ENCODE results near the gene IFITM1.
"Not testable (repeated sequence)": the region's sequence is repeated elsewhere in the genome, so short reads cannot be mapped to it uniquely, and the experiment has no call there.

Gene IFITM1

DNA sequence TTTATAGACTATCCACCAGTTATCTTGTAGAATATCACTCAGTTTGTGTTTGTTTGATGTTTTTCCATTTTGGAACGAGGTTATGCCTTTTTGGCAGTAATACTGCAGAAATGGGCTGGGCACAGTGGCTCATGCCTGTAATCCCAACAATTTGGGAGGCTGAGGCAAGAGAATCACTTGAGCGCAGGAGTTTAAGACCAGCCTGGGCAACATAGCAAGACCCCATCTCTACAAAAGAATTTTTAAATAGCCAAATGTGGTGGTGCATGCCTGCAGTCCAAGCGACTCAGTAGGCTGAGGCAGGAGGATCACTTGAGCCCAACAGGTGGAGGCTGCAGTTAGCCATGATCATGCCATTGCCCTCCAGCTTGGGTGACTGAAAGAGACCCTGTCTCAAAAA is 32.7 kb downstream of the IFITM1 start:
- no peak for DNase-seq (ENCODE audit: low spot score)

DNA sequence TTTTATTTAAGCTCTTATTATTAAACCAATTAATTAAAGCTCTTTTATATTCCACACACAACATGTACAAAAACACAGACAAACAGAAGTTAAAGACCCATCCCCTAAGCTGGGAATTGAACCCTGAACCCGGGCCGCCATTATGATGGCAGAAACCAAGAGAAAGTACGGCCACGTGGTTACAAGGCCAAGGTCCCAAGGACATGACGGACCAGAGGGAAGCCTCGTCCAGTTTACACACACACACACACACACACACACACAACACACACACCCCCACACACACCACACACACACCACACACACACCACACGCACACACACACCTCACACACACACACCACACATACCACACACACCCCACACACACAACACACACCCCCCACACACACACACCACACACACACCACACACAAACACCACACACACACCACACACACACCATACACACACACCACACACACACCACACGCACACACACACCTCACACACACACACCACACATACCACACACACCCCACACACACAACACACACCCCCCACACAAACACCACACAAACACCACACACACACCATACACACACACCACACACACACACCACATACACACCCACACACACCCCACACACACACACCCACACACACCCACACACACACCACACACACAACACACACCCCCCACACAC is 35.6 kb downstream of the IFITM1 start:
- DNase-seq (ENCODE audit: low spot score), result not testable (repeated sequence)

DNA sequence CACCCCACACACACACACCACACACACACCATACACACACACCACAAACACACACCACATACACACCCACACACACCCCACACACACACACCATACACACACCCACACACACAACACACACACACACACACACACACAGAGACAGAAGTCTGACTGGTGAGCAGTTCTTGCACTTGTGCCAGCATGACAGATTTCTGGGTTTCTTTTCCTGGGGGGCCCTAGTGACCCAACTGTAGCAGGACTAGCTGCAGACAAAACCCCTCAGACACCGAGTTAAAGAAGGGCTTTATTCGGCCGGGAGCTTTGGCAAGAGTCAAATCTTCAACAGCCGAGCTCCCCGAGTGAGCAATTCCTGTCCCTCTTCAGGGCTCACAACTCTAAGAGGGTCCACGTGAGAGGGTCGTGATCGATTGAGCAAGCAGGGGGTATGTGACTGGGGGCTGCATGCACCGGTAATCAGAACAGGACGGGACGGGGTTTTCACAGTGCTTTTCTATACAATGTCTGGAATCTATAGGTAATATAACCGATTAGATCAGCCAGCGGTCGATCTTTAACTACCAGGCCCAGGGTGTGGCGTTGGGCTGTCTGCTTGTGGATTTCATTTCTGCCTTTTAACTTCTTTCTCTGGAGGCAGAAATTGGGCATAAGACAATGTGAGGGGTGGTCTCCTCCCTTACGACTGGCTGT is 36.3 kb downstream of the IFITM1 start:
- DNase-seq (ENCODE audit: low spot score), result not testable (repeated sequence)

DNA sequence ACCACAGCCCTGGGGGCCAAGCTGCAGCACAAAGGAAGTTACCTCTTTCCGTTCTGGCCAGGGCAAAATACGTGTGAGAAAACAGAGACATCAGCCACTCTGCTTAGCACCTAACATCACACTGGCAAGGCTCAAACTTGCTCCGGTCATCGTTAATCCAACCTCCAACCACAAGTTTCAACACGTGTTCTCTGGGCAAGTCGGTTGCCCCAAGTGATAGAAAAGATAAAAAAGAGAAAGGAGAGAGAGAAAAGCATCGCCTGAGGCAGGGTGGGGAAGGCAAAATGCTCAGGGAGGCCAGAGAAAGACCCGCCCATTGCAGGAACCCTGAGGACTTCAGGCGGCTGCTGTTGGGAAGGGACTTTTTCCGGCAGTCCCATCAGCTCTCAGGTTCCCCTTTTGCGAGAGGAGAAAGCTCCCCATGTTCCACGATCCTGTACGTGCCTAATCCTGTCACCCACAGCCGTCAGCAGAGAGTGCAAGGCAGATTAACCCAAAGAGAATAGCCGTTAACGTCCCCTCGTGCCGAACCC is 36.9 kb downstream of the IFITM1 start:
- DNase-seq (ENCODE audit: low spot score), result no peak

DNA sequence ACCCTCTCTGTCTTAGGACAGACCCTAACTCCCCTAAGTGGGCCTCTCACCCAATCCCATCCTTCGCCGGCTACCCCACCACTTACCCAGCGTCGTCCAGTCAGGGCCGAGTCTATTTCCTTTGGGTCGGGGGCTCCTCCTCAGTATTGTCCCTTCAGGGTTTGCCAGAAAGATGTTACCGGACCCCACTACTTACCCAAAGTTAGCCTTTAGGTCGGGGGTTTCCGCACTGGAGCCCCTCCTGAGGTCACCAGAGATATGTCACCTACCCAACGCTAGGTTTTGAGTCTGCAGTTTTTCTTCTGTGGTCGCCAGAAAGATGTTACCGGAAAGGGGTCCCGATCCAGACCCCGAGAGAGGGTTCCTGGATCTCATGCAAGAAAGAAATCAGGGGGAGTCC is 37.6 kb downstream of the IFITM1 start:
- no peak for DNase-seq (ENCODE audit: low spot score)

DNA sequence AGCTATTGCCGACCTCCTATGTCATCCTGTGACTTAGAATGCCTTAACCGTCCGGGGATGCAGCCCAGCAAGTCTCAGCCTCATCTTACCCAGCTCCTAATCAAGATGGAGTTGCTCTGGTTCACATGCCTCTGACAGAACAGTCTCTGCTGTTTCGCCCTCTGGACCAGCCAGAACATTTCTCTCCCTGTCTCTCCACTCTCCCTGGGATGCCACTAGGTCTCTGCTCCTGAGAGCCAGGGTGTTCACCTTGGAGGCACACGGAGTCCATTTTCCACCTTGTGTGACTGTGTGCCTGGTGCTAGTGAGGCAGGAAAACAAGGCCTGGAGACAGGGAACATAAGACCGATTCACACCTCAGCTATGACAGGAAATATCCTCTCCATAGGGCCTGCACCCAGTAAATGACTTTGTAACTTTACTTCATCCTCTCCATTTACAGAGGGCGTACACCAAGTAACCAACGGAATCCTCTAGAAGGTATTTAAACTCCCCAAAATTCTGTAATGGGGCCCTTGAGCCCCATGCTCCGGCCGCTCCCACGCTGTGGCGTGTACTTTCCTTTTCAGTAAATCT is 38.7 kb downstream of the IFITM1 start:
- DNase-seq (ENCODE audit: low spot score), result no peak

DNA sequence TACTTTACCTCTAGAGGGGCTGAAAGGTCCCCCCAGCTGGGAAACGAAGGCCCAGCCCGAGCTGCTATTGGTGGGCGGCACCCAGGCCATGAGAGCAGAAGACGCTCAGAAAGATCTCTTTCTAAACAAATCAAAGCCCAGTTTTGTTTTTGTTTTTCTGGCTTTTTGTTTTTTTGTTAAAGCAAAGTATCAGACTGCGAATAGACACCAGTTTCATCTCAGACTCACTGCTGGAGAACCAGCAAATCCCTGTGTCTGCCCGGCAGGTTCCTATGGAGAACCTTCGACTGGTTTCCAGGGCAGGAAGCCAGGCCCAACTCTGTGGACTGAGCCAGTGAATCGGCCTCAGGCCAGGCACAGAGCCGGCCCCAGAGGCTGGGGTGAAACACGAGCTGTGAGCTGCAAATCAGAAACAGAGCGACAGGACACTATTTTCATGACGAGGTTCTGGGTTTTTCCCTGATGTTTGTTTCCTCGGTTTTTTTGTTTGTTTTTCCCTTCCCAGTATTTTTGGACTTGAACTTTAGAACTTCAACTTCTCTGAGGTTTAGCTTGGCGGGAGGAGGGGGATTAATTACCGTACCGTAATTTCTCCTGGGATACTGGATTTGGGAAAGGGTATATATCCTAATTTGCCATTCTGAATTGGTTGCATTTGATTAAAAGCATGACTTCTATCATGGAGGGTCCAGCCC is 39.5 kb downstream of the IFITM1 start:
- DNase-seq (ENCODE audit: low spot score), result no peak

DNA sequence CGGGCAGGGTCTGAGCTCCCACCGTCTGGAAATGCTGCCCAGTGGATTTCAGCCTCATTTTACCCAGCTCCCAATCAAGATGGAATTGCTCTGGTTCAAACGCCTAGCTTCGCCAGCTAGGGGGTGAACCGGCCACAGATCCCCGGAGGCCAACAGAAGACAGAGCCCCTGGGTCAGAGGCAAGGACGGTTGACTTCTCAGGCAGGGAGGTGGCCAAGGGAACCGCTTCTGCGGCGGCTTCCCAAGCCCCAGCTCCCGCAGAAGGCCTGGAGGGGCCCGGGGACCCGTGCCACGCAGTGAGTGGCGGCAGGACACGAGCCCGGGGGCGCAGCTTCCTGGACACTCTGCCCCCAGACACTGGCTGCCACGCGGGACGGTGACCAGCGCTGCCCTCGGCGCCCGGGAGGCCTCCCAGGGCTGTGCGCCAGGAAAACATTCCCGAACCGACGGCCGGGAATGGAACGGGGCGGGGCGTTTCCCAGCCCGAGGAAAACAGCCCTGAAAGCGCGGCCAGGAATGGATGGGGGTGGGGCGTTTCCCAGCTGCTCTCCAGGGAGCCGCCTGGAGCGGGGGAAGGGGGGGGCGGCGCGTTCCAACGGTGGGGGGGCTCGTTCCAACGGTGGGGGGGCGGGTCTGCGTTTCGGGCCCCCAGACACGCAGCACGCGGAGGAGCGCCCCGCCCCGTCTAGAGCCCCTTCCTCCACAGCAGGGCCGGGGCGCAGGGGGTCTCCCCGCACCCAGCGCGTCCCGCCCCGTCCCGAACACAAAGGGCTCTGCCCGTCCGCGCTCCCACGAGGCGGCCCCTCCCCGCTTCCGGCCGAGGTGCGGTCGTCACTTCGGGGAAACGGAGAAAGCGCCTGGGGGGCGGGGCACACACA is 42.0 kb downstream of the IFITM1 start:
- DNase-seq (ENCODE audit: low spot score), result peak; percentile 89

DNA sequence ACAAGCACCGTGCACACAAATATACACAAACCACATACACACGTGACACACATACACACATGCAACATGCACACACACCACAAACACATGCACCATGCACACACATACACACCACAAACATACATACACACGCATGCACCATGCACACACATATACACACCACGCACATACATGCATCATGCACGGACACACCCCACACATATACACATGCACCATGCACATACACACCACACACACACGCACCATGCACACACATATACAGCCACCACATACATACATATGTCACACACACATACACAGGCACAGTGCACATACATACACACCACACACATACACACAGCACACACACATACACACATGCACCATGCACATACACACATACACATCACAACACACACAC is 42.8 kb downstream of the IFITM1 start:
- no peak for DNase-seq (ENCODE audit: low spot score)

DNA sequence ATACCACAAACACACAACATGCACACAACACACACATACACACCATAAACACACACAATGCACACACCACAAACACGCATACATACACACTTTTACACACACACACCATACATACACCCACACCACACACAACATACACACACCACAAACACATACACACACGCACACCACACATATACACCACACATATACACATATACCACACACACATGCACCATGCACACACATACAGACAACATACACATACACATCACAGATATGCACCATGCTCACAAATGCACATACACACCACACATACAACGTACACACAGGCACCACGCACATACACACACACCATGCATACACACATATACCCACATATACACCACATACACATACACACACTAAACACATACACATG is 43.7 kb downstream of the IFITM1 start:
- DNase-seq (ENCODE audit: low spot score), result no peak

DNA sequence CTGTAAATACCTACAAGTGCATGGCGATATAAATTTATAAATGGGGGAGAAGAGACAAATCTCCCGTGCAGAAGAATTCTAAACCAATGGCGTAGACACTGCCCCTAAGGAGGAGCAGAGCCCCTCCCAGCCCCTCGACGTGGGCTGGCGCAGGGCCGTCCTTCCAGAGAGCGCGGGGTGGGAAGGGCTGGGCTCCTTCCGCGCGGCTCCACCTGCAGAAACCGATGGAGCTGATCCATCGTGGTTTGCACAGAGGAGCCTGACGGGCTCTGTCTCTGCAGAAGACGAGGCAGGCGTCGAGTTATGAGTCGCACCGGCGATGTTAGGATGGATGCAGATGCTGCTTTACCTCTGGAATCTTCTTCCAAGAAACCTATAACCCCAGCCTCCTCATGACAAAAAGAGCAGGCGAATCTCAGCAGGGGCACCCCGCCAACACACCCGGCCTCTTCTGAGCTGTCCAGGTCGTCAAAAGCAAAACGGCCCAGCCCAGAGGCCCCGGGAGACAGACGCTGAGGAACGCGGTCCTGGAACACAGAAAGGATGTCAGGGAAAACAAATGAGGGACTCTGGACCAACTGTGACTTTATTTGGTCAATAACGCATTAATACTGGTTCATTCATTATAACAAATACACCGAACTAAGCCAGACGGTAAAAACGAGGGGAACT is 44.4 kb downstream of the IFITM1 start:
- DNase-seq (ENCODE audit: low spot score), result no peak

DNA sequence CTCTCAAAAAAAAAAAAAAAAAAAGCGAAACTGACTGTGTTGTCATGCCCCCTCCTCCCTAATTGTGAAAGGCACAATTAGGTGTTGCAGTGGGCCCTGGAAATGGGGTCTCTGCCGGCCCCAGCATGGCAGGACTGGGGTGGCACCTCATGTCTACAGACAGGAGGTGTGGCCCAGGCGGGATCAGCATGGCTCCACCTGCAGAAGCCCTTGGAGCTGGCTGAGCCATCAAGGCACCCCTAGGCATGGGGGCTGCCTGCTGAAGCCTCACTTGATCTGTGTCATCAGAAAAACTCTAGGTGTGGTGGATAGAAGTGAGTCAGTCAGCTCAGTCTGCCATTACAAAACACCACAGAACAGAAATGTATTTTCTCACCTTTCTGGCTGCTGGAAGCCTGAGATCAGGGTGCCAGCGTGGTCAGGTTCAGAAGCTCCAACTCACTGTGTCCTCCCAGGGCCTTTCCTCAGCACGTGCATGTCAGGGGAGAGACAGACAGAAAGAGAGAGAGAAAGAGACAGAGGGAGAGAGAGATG is 45.4 kb downstream of the IFITM1 start:
- DNase-seq (ENCODE audit: low spot score), result no peak

DNA sequence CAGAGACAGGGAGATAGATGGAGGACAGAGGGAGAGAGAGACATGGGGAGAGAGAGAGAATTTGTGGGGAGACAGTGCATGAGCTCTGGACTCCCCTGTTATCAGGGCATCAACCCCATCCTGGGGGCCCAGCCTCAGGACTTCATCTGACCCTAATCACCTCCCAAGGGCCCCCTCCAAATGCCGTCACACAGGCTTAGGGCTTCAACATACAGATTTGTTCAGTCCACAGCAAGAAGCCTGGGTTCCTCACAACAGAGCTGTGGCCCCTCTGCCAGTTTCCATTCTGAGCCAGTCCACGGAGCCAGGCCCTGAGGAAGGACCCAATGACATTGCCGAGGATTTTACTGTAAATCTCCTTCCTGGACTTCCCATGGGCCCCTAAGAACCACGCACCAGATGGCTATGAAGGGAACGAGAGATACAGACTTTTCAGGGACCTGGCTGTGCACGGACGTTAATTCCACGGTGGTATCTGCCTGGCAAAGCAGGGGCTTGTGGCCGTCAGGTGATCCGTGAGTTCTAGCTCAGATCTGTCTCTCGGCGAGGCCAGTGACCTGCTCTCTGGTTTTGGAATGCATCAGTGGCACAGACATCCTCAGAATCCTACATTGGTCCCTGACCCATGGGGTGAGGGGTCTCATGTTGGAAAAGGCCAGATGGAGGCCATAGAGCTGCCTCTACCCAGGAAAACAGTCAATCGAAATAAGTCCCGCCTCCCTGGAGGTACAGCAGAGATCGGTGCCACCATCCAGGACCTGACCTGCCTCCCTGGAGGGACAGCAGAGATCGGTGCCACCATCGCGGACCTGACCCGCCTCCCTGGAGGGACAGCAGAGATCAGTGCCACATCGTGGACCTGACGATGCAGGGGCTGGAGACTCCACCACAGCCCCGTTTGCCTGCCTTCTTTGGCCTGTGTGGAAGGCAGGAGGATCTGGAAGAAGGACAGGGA is 46.8 kb downstream of the IFITM1 start:
- no peak for DNase-seq (ENCODE audit: low spot score)

DNA sequence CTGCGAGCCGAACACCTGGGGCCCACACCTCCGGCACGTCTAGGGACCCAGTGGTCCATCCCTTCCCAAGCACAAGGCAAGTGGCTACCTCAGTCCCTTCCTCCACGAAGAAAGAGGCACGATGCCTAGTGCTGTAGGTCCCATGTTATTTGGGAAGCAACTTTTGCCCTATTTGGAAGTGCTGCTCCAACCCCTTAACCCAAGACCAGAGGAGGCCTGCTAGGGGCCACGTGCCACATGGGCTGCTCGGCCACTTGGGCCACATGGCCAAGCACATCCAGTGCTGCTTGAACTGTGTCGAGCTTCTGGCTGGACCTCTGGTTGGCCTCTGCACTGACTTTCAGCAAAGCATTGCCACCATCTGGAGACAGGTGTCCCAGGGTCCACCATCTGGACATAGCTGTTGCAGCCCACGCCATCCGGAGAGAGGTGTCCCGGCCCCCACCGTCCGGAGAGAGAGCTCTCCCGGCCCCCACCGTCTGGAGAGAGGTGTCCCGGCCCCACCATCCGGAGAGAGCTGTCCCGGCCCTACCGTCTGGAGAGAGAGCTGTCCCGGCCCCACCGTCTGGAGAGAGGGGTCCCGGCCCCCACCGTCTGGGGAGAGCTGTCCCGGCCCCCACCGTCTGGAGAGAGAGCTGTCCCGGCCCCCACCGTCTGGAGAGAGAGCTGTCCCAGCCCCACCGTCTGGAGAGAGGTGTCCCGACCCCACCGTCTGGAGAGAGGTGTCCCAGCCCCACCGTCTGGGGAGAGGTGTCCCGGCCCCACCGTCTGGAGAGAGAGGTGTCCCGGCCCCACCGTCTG is 49.0 kb downstream of the IFITM1 start:
- DNase-seq (ENCODE audit: low spot score), result no peak

DNA sequence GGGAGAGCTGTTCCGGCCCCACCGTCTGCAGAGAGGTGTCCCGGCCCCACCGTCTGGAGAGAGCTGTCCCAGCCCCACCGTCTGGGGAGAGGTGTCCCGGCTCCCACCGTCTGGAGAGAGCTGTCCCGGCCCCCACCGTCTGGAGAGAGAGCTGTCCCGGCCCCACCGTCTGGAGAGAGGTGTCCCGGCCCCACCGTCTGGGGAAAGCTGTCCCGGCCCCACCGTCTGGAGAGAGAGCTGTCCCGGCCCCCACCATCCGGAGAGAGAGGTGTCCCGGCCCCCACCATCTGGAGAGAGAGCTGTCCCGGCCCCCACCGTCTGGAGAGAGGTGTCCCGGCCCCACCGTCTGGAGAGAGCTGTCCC is 49.6 kb downstream of the IFITM1 start:
- DNase-seq (ENCODE audit: low spot score), result not testable (repeated sequence)

DNA sequence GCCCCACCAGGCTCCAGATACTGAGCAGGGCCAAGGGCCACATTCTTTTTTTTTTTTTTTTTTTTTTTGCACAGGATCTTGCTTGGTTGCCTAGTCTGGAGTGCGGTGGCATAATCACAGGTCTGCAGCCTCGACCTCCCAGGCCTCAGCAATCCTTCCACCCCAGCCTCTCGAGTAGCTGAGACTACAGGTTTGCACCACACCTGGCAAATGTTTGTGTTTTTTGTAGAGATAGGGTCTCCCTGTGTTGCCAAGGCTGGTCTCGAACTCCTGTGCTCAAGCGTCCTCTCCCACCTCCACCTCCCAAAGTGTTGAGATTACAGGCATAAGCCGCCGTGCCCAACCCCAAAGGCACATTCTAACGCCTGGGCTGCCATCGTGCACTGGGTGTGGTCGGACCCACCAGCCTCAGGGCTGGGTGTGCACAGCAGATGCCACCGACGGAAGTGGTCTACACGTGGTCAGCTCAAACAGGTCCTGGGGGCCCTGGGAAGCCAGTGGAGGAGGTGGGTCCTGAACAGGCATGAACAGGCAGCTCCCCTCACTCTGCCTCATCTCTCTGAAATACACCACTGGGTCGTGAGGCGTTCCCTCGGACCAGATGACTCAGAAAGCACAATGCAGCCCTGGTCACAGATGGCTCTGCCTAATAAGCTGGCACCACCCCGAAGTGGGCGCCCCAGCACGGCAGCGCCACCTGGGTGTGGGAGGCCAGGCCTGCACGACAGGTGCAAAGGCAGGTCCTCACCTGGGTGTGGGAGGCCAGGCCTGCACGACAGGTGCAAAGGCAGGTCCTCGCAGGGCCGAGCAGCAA is 50.3 kb downstream of the IFITM1 start:
- DNase-seq (ENCODE audit: low spot score), result peak; percentile 71

All from CD4-positive, alpha-beta T cell treated with Interleukin-6 at 100 ng/mL for 8 hours (primary cell).